HG03064 (cell line): Measurements from ENCODE around the gene TAF11L10.
"Not testable (repeated sequence)": the region's sequence is repeated elsewhere in the genome, so short reads cannot be mapped to it uniquely, and the experiment has no call there.

Source experiments
- ATAC-seq: cut with Tn5 transposase; IDR thresholded peaks from one replicate; pipeline ENCODE4 v1.9.1; 2021; ENCODE audit warnings: low read depth; ENCODE audit not compliant: unreplicated experiment

TAF11L10 gene

DNA sequence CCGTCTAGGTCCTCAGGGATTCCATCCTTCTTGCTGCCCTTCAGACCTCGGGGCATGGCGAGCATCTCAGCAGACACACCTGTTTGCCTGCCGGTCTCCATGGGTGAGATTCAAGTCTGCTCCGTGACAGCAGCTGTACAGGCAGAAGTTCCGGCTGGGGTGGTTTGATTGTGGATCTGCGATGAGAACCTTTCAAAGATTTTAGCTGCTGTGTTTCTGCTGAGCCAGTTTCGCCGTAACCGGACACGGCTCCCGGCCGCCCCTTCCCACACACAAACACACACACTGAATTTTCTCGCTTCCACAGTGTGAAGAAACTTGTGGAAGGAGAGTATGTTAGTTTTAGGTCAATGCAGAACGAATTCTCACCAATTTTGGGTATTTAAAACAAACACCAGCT is at the start of gene TAF11L10:
TAF11L10 (minus strand) TSS at position 101 of the 400 bp plus-strand sequence.
- not testable (repeated sequence) for ATAC-seq

DNA sequence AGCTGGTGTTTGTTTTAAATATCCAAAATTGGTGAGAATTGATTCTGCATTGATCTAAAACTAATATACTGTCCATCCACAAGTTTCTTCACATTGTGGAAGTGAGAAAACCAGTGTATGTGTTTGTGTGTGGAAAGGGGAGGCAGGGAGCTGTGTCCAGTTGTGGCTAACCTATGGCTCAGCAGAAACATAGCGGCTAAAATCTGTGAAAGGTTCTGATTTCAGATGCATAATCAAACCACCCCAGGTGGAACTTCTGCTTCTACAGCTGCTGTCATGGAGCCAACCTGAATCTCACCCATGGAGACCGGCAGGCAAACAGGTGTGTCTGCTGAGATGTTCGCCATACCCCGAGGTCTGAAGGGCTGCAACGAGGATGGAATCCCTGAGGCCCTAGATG is 36.5 kb upstream of the TAF11L10 start, which contains the start of gene TAF11L14:
TAF11L14 (plus strand) TSS at position 301 of the 400 bp plus-strand sequence.
- ATAC-seq, result no peak

DNA sequence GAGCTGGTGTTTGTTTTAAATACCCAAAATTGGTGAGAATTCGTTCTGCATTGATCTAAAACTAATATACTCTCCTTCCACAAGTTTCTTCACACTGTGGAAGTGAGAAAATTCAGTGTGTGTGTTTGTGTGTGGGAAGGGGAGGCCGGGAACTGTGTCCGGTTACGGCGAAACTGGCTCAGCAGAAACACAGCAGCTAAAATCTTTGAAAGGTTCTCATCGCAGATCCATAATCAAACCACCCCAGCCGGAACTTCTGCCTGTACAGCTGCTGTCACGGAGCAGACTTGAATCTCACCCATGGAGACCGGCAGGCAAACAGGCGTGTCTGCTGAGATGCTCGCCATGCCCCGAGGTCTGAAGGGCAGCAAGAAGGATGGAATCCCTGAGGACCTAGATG is 34.2 kb upstream of the TAF11L10 start, which contains the start of gene TAF11L13:
TAF11L13 (plus strand) TSS at position 301 of the 400 bp plus-strand sequence.
- not testable (repeated sequence) for ATAC-seq

DNA sequence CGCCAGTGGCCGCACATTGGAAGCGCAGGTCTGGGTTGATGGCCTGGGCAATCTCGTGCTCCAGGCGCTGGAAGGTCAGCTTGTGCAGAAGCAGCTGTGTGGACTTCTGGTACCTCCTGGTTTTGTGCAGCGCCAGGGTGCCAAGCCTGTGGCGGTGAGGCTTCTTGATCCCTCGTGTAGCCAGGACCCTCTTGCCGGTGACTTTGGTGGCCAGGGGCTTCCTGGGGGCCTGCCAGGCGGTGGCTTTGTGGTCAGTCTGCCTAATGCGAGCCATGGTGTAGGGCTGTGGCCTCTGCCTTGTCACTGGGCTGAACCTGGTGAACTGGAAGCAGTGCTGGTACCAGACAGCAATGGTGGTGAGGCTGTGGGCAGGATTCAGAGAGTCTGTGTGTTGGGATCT is 28.1 kb upstream of the TAF11L10 start:
- no peak for ATAC-seq

DNA sequence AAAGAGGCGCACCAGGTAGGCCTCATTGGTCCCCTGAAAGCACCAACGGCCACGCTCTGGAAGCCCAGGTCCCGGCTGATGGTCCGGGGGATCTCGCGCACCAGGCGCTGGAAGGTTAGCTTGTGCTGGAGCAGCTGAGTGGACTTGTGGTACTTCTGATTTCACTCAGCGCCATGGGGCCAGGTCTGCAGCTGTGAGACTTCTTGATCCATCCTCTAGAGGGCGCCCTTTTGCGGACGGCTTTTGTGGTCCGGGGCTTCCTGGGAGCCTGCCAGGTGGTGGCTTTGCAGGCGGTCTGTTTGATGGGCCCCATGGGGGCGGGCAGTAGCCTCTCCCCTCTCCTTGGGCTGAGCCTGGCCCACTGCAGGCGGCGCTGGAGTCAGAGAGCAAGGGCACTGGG is 23.0 kb upstream of the TAF11L10 start:
- no peak for ATAC-seq

DNA sequence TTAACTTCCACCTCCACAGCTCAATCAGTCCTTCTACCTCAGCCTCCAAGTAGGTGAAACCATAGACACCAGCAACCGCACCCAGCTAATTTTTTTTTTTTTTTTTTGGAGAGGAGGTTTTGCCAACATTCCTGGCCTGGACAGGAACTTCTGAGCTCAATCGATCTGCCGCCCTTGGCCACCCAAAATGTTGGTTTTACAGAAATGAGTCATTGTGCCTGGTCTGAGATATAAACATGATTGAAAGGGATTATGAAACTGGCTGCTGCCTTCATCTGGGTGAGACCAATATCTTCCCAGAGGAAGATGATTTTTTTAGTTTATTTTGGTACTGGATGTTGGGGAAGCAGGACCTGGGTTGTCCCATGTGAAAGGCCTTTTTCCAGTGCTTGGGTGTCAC is 21.7 kb upstream of the TAF11L10 start:
- ATAC-seq, result no peak

DNA sequence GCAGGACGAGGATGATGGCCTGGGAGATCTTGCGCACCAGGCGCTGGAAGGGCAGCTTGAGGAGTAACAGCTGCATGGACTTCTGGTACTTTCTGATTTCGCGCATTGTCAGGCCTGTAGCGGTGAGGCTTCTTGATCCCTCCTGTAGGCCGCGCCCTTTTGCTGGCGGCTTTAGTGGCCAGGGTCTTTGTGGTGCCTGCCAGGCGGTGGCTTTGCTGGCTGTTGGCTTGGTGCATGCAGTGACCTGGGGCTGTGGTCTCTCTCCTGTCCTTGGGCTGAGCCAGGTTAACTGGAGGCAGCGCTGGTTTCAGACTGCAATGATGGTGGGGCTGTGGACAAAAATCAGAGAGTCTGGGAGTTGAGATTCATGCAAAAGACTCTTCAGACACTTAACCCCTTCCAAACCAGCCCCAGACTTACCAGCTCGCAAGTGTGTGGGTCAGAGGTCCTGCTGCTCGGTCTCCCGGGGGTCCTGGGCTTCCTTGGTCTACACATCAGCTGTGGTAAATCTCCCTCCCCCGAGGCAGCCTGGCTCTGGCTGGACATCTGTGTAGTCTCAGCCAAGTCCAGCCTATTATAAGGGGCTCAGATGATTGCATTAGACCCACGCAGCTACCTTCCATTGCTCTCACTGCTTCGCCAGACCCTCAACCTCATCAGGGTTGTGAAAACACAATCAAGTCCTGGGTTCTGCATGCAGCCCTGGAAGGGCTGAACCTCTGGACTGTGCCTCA is 17.4 kb upstream of the TAF11L10 start:
- no peak for ATAC-seq

DNA sequence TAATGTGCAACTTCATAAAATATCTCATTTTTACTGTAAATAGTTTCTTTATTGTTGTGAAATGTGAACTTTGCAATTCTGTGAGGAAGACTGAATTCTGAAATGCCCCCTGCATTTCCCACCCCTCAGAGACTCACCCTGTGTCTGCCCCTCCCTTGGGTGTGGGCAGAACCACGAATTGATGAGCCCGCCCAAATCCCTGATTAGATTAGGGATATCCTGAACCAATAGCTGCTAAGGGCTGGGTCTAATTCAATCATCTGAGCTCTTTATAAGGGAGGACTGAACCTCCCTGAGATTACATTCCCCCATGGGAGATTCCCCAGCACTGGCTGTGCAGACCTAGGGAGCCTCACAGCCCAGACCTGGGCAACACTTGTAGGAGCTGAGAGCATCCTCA is 12.5 kb upstream of the TAF11L10 start, which contains the start of gene TAF11L12:
TAF11L12 (plus strand) TSS at position 301 of the 400 bp plus-strand sequence.
- not testable (repeated sequence) for ATAC-seq

DNA sequence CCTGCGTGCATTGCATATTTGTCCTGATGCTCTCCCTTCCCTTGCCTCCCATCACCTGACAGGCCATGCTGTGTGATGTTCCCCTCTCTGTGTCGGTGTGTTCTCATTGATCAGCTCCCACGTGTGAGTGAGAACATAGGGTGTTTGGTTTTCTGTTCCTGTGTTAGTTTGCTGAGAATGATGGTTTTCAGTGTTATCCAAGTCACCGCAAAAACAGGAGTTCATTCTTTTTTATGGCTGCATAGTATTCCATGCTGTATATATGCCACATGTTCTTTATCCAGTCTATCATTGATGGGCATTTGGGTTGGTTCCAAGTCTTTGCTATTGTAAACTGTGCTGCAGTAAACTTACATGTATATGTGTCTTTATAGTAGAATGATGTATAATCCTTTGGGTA is 9.8 kb upstream of the TAF11L10 start:
- not testable (repeated sequence) for ATAC-seq

DNA sequence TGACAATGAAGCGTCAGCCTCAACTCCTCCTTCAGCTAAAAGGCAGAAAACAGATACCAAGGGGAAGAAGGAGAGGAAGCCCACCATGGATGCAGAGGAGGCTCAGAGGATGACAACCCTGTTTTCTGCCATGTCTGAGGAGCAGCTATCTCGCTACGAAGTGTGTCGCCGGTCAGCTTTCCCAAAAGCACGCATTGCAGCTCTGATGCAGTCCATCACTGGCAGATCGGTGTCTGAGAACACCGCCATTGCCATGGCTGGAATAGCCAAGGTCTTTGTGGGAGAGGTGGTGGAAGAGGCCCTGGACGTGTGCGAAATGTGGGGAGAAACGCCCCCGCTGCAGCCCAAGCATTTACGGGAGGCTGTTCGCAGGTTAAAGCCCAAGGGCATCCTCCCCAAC is 7.3 kb upstream of the TAF11L10 start:
- no peak for ATAC-seq

DNA sequence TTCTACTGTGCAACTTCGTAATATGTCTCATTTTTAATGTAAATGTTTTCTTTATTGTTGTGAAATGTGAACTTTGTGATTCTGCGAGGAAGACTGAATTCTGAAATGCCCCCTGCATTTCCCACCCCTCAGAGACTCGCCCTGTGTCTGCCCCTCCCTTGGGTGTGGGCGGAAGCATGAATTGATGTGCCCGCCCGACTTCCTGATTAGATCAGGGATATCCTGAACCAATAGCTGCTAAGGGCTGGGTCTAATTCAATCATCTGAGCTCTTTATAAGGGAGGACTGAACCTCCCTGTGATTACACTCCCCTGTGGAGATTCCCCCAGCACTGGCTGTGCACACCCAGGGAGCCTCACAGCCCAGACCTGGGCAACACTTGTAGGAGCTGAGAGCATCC is 6.3 kb upstream of the TAF11L10 start, which contains the start of gene TAF11L11:
TAF11L11 (plus strand) TSS at position 304 of the 400 bp plus-strand sequence.
- ATAC-seq, result not testable (repeated sequence)

DNA sequence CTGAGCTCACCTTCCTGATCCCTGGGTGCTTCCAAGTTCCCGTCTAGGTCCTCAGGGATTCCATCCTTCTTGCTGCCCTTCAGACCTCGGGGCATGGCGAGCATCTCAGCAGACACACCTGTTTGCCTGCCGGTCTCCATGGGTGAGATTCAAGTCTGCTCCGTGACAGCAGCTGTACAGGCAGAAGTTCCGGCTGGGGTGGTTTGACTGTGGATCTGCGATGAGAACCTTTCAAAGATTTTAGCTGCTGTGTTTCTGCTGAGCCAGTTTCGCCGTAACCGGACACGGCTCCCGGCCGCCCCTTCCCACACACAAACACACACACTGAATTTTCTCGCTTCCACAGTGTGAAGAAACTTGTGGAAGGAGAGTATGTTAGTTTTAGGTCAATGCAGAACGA is 3.4 kb downstream of the TAF11L10 start, which contains the start of gene TAF11L9:
TAF11L9 (minus strand) TSS at position 140 of the 400 bp plus-strand sequence.
- ATAC-seq, result not testable (repeated sequence)

DNA sequence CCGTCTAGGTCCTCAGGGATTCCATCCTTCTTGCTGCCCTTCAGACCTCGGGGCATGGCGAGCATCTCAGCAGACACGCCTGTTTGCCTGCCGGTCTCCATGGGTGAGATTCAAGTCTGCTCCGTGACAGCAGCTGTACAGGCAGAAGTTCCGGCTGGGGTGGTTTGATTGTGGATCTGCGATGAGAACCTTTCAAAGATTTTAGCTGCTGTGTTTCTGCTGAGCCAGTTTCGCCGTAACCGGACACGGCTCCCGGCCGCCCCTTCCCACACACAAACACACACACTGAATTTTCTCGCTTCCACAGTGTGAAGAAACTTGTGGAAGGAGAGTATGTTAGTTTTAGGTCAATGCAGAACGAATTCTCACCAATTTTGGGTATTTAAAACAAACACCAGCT is 6.8 kb downstream of the TAF11L10 start, which contains the start of gene TAF11L8:
TAF11L8 (minus strand) TSS at position 101 of the 400 bp plus-strand sequence.
- not testable (repeated sequence) for ATAC-seq

DNA sequence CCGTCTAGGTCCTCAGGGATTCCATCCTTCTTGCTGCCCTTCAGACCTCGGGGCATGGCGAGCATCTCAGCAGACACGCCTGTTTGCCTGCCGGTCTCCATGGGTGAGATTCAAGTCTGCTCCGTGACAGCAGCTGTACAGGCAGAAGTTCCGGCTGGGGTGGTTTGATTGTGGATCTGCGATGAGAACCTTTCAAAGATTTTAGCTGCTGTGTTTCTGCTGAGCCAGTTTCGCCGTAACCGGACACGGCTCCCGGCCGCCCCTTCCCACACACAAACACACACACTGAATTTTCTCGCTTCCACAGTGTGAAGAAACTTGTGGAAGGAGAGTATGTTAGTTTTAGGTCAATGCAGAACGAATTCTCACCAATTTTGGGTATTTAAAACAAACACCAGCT is 12.0 kb downstream of the TAF11L10 start, which contains the start of gene TAF11L7:
TAF11L7 (minus strand) TSS at position 101 of the 400 bp plus-strand sequence.
- not testable (repeated sequence) for ATAC-seq
